ENCODE data around the gene RP9.
"Not testable (repeated sequence)": the region's sequence is repeated elsewhere in the genome, so short reads cannot be mapped to it uniquely, and the experiment has no call there.

Gene RP9

GRCh38 chr7:33100770-33101169 lies 8.4 kb downstream of the RP9 start:
- no peak for DNase-seq

- no peak for DNase-seq
These were observed 9.9 kb downstream of the RP9 start for GRCh38 chr7:33099154-33099940.

GRCh38 chr7:33094745-33095275 lies 14.4 kb downstream of the RP9 start:
- not testable (repeated sequence) for DNase-seq

GRCh38 chr7:33093266-33093665 lies 15.9 kb downstream of the RP9 start:
- DNase-seq, result no peak

- DNase-seq, result no peak
These were observed 17.5 kb downstream of the RP9 start for GRCh38 chr7:33091641-33092191.

- no peak for DNase-seq
These were observed 18.1 kb downstream of the RP9 start for GRCh38 chr7:33091111-33091531.

- no peak for DNase-seq
These were observed 20.1 kb downstream of the RP9 start for GRCh38 chr7:33089142-33089541.

GRCh38 chr7:33087858-33088257 lies 21.3 kb downstream of the RP9 start:
- DNase-seq, result no peak

- DNase-seq, result no peak
These were observed 21.8 kb downstream of the RP9 start for GRCh38 chr7:33087356-33087755.

GRCh38 chr7:33079763-33080690 lies 29.2 kb downstream of the RP9 start:
- DNase-seq, result no peak

- DNase-seq, result no peak
These were observed 30.1 kb downstream of the RP9 start for GRCh38 chr7:33079096-33079495.

- no peak for DNase-seq
These were observed 32.5 kb downstream of the RP9 start for GRCh38 chr7:33076737-33077136.

GRCh38 chr7:33075818-33076518 lies 33.2 kb downstream of the RP9 start:
- DNase-seq, result no peak

GRCh38 chr7:33073243-33073642 lies 36.0 kb downstream of the RP9 start:
- no peak for DNase-seq

GRCh38 chr7:33072471-33072870 lies 36.7 kb downstream of the RP9 start:
- no peak for DNase-seq

GRCh38 chr7:33070831-33071230 lies 38.4 kb downstream of the RP9 start:
- no peak for DNase-seq

GRCh38 chr7:33070277-33070676 lies 38.9 kb downstream of the RP9 start:
- no peak for DNase-seq

GRCh38 chr7:33067921-33068320 lies 41.3 kb downstream of the RP9 start:
- DNase-seq, result no peak

GRCh38 chr7:33066771-33067170 lies 42.4 kb downstream of the RP9 start:
- DNase-seq, result no peak

GRCh38 chr7:33065981-33066380 lies 43.2 kb downstream of the RP9 start:
- no peak for DNase-seq

- peak; percentile 98 for DNase-seq
These were observed 46.3 kb downstream of the RP9 start for GRCh38 chr7:33062782-33063443.
